IMR-90 (cell line): ENCODE measurements around the gene UPP2. TPM values are rescaled to one million over a fixed set of nuclear protein-coding genes. Genes with fewer than 3 reads are reported as not detected.

ENCODE experiments used
- ATAC-seq: fragments of 200-7000 bp; cut with Tn5 transposase; 2 replicates; pipeline ENCODE4 v1.9.1; 2020; ENCODE audit warnings: low read depth, mild to moderate bottlenecking, moderate library complexity
- BruUV-seq: library from RNA; stranded (reverse); fragments of 400-500 nt; replicated peaks from 2 replicates; lab custom pipeline; 2021; lab: Mats Ljungman, UMichigan
- CTCF ChIA-PET: fragments of 300-600 bp; formaldehyde crosslinking; extraction: SDS; loops from one replicate; lab custom pipeline; 2021; ENCODE audit warnings: antibody characterized with exemption; lab: Yijun Ruan, JAX
- POLR2A ChIA-PET: fragments of 300-600 bp; sonication (Branson Sonifier 250); formaldehyde crosslinking; loops from one replicate; lab custom pipeline; 2022; ENCODE audit warnings: antibody characterized with exemption; ENCODE audit not compliant: unreplicated experiment; lab: Charles Lee
- DNase-seq: peaks from one replicate; pipeline ENCODE4 v3.0.0; 2013
- H2AFZ ChIP-seq: replicated peaks from 2 replicates; pipeline ENCODE3; 2013; ENCODE audit warnings: low read length, mild to moderate bottlenecking; ENCODE audit not compliant: poor library complexity
- H2AK5ac ChIP-seq: 2 replicates; pipeline ENCODE4 v1.6.1; 2013; ENCODE audit warnings: low read depth, low read length, inconsistent platforms
- H2AK9ac ChIP-seq: replicated peaks from 2 replicates; pipeline ENCODE3; 2013; ENCODE audit warnings: mild to moderate bottlenecking, low read depth, low read length, moderate library complexity; ENCODE audit not compliant: poor library complexity
- H2BK120ac ChIP-seq: 2 replicates; pipeline ENCODE4 v1.6.1; 2013; ENCODE audit warnings: low read depth, low read length, inconsistent platforms
- H2BK15ac ChIP-seq: 3 replicates; pipeline ENCODE4 v1.6.1; 2013; ENCODE audit warnings: low read depth, low read length, inconsistent platforms
- H2BK20ac ChIP-seq: 2 replicates; pipeline ENCODE4 v1.6.1; 2013; ENCODE audit warnings: low read depth, mild to moderate bottlenecking, inconsistent platforms, low read length, moderate library complexity
- H2BK5ac ChIP-seq: 2 replicates; pipeline ENCODE4 v1.6.1; 2013; ENCODE audit warnings: mild to moderate bottlenecking, low read depth, low read length, inconsistent platforms; ENCODE audit not compliant: poor library complexity, severe bottlenecking
- H3K14ac ChIP-seq: replicated peaks from 2 replicates; pipeline ENCODE4 v1.6.1; 2013; ENCODE audit warnings: low read depth, low read length, inconsistent platforms
- H3K18ac ChIP-seq: 2 replicates; pipeline ENCODE4 v1.6.1; 2013; ENCODE audit warnings: low read depth, low read length, control low read depth
- H3K23ac ChIP-seq: 2 replicates; pipeline ENCODE4 v1.6.1; 2013; ENCODE audit warnings: low read depth, low read length, inconsistent platforms
- H3K27ac ChIP-seq: 2 replicates; pipeline ENCODE4 v1.5.1; 2013; ENCODE audit warnings: mild to moderate bottlenecking, control low read depth, low read length; ENCODE audit not compliant: insufficient read depth
- H3K27me3 ChIP-seq: 2 replicates; pipeline ENCODE4 v1.6.1; 2013; ENCODE audit warnings: low read length; ENCODE audit not compliant: control insufficient read depth, insufficient read depth
- H3K36me3 ChIP-seq: 2 replicates; pipeline ENCODE4 v1.6.1; 2013; ENCODE audit warnings: low read length, mixed read lengths; ENCODE audit not compliant: control insufficient read depth, insufficient read depth
- H3K4ac ChIP-seq: 2 replicates; pipeline ENCODE4 v1.6.1; 2013; ENCODE audit warnings: low read depth, low read length, inconsistent platforms
- H3K4me1 ChIP-seq: 2 replicates; pipeline ENCODE4 v1.6.1; 2013; ENCODE audit warnings: low read length, mixed read lengths; ENCODE audit not compliant: control insufficient read depth, insufficient read depth
- H3K4me2 ChIP-seq: 2 replicates; pipeline ENCODE4 v1.6.1; 2013; ENCODE audit warnings: low read depth, mild to moderate bottlenecking, control low read depth, low read length, moderate library complexity
- H3K4me3 ChIP-seq: 2 replicates; pipeline ENCODE4 v1.5.1; 2013; ENCODE audit warnings: low read depth, mild to moderate bottlenecking, control low read depth, low read length, moderate library complexity; ENCODE audit not compliant: insufficient read depth
- H3K56ac ChIP-seq: 2 replicates; pipeline ENCODE4 v1.6.1; 2013; ENCODE audit warnings: low read length, inconsistent platforms; ENCODE audit not compliant: insufficient read depth; ENCODE audit errors: extremely low read depth
- H3K79me1 ChIP-seq, 2 experiments: 2 replicates each; pipeline ENCODE4 v1.6.1; 2013; ENCODE audit warnings: low read length in 2 of 2, inconsistent platforms in 1 of 2, low read depth in 1 of 2
- H3K9ac ChIP-seq: 2 replicates; pipeline ENCODE4 v1.6.1; 2013; ENCODE audit warnings: low read depth, low read length, control low read depth
- H3K9me1 ChIP-seq: 2 replicates; pipeline ENCODE4 v1.6.1; 2013; ENCODE audit warnings: low read length, inconsistent platforms; ENCODE audit not compliant: insufficient read depth
- H3K9me3 ChIP-seq: 2 replicates; pipeline ENCODE4 v1.6.1; 2013; ENCODE audit warnings: low read length; ENCODE audit not compliant: control insufficient read depth, insufficient read depth
- H4K20me1 ChIP-seq: 2 replicates; pipeline ENCODE4 v1.6.1; 2013; ENCODE audit warnings: low read length, inconsistent platforms; ENCODE audit not compliant: insufficient read depth
- H4K5ac ChIP-seq: 2 replicates; pipeline ENCODE4 v1.6.1; 2013; ENCODE audit warnings: mild to moderate bottlenecking, low read depth, low read length, control low read depth
- H4K8ac ChIP-seq, 2 experiments: 2 replicates each; pipeline ENCODE4 v1.6.1; 2013; ENCODE audit warnings: low read depth in 2 of 2, low read length in 2 of 2, control low read depth in 1 of 2, inconsistent platforms in 1 of 2
- H4K91ac ChIP-seq: 2 replicates; pipeline ENCODE4 v1.6.1; 2013; ENCODE audit warnings: low read depth, low read length, inconsistent platforms; ENCODE audit not compliant: insufficient read depth
- CEBPB ChIP-seq: IDR thresholded peaks from 2 replicates; pipeline ENCODE4 v1.6.1; 2012; ENCODE audit warnings: low read depth, low read length, improper control_type of control experiment
- MXI1 ChIP-seq: IDR thresholded peaks from 2 replicates; pipeline ENCODE4 v1.6.1; 2012; ENCODE audit warnings: low read depth, mild to moderate bottlenecking, low read length, moderate library complexity, borderline replicate concordance
- WGBS, 2 experiments: methylation state at CpG; one replicate each; pipeline versions ENCODE4 v1.1.5 to v1.1.7; 2013; ENCODE audit warnings: missing lambda C conversion rate in 2 of 2; ENCODE audit not compliant: insufficient read length in 1 of 2; ENCODE audit errors: extremely low coverage in 2 of 2; 5-methylcytosine and 5-hydroxymethylcytosine counted together
- dilution Hi-C: fragments of 300-500 bp; cut with HindIII; formaldehyde crosslinking; loops from one replicate; pipeline ENCODE4 v1.14.3; 2018; ENCODE audit warnings: low sequenced_read_pairs; ENCODE audit not compliant: unreplicated experiment
- in situ Hi-C: fragments of 300-500 bp; cut with MboI; formaldehyde crosslinking; loops from 3 replicates; pipeline ENCODE4 v1.14.3; 2019; ENCODE audit warnings: low sequenced_read_pairs, inconsistent platforms, mixed read lengths
- intact Hi-C: fragments of 100-400 bp; cut with micrococcal nuclease; formaldehyde crosslinking; loops from 2 replicates; pipeline ENCODE4 v1.10.0; 2022
- polyA plus RNA-seq, 3 experiments: library from polyadenylated mRNA; depleted of rRNA; stranded (reverse); fragments of >200 nt; gene quantifications; 2 replicates each; pipeline ENCODE4 v1.2.3, GENCODE V29; 2012; ENCODE audit warnings: low replicate concordance in 1 of 3
- total RNA-seq: library from RNA; depleted of rRNA; stranded (reverse); fragments of >200 nt; gene quantifications from 2 replicates; pipeline ENCODE4 v1.2.3, GENCODE V29; 2012

UPP2 gene
- total and polyA plus RNA-seq, 2 of the 4 experiments (the other 2 are of a cell fraction), result not detected

DNA sequence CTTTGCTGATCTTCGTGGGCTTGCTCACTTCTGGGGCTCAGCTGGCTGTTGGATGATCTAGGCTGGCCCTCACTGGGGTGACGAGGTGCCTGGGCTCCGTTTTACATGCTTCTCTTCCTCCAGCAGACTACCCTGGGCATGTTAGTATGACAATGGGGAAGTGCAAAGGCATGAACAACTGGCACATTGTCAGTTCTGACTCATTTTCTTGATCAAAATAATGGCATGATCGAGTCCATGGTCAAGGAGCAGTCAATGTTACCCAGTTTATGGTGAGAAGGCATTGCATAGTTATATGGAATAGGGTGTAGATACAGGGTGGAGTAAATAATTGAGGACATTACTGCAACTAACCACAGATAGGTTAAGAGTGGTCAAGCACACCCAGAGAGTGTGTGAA lies 10.0 kb upstream of the UPP2 start:
- no peak overlapping the region for H2AFZ ChIP-seq
- no peak overlapping the region for H4K5ac ChIP-seq
- no peak overlapping the region for H3K18ac ChIP-seq
- no TSS peak for BruUV-seq
- DNase-seq, result no peak
- no peak overlapping the region for H3K23ac ChIP-seq
- no peak overlapping the region for H3K14ac ChIP-seq
- no peaks in the 10 kb centered on the region for H3K27me3 ChIP-seq
- no peak overlapping the region for H2AK9ac ChIP-seq
- no peaks in the 10 kb centered on the region for H3K79me1 ChIP-seq
- H4K91ac ChIP-seq, result no peak overlapping the region
- no peaks in the 10 kb centered on the region for H3K36me3 ChIP-seq
- dilution Hi-C loops (no loop called here), in situ Hi-C loops (no loop called here), intact Hi-C loops (no loop called here)
- H3K9me1 ChIP-seq, result no peaks in the 10 kb centered on the region
- H2AK5ac ChIP-seq, result no peak overlapping the region
- H3K9me3 ChIP-seq, result no peaks in the 10 kb centered on the region
- TF ChIP-seq CEBPB, result no peak
- TF ChIP-seq MXI1, result no peak
- no peak overlapping the region for H3K27ac ChIP-seq
- no peaks in the 10 kb centered on the region for H3K4me1 ChIP-seq
- H3K56ac ChIP-seq, result no peak overlapping the region
- no peak overlapping the region for H2BK5ac ChIP-seq
- no peak overlapping the region for H2BK15ac ChIP-seq
- H2BK20ac ChIP-seq, result no peak overlapping the region
- H3K9ac ChIP-seq, result no peak overlapping the region
- H3K4me2 ChIP-seq, result no peak overlapping the region
- WGBS, 2 experiments, result no CpG with 5 or more reads among the region's 4 CpGs
- H3K4me3 ChIP-seq, result no peak overlapping the region
- H3K4ac ChIP-seq, result no peak overlapping the region
- no peak for ATAC-seq
- ChIA-PET POLR2A (no interaction called here), CTCF (no interaction called here)
- no peaks in the 10 kb centered on the region for H4K20me1 ChIP-seq
- H2BK120ac ChIP-seq, result no peak overlapping the region
- no peak overlapping the region for H4K8ac ChIP-seq
